ENCODE data around the gene FGFR3.
"Not testable (repeated sequence)": the region's sequence is repeated elsewhere in the genome, so short reads cannot be mapped to it uniquely, and the experiment has no call there.

Gene FGFR3

GRCh38 chr4:1815997-1816860 is 23.1 kb downstream of the FGFR3 start:
- no peak for DNase-seq (ENCODE audit: low read depth in 2 of 2)

- no peak for DNase-seq (ENCODE audit: low read depth in 2 of 2)
These were observed 26.2 kb downstream of the FGFR3 start for GRCh38 chr4:1819284-1819683.

GRCh38 chr4:1819816-1820215 is 26.7 kb downstream of the FGFR3 start:
- no peak for DNase-seq (ENCODE audit: low read depth in 2 of 2)

- DNase-seq (ENCODE audit: low read depth in 2 of 2): no peak
These were observed 28.8 kb downstream of the FGFR3 start for GRCh38 chr4:1821679-1822567.

- no peak for DNase-seq (ENCODE audit: low read depth in 2 of 2)
These were observed 29.8 kb downstream of the FGFR3 start for GRCh38 chr4:1822568-1823544.

GRCh38 chr4:1823545-1823932 is 30.4 kb downstream of the FGFR3 start:
- DNase-seq (ENCODE audit: low read depth in 2 of 2): no peak

GRCh38 chr4:1824746-1825145 is 31.7 kb downstream of the FGFR3 start:
- DNase-seq (ENCODE audit: low read depth in 2 of 2): no peak

GRCh38 chr4:1825326-1825725 is 32.2 kb downstream of the FGFR3 start:
- DNase-seq (ENCODE audit: low read depth in 2 of 2): no peak

GRCh38 chr4:1826531-1827350 is 33.6 kb downstream of the FGFR3 start:
- DNase-seq (ENCODE audit: low read depth in 2 of 2): no peak

GRCh38 chr4:1830234-1830633 is 37.1 kb downstream of the FGFR3 start:
- no peak for DNase-seq (ENCODE audit: low read depth in 2 of 2)

- DNase-seq (ENCODE audit: low read depth in 2 of 2): no peak
These were observed 37.6 kb downstream of the FGFR3 start for GRCh38 chr4:1830642-1831228.

GRCh38 chr4:1831331-1831730 is 38.2 kb downstream of the FGFR3 start:
- DNase-seq (ENCODE audit: low read depth in 2 of 2): no peak

- DNase-seq (ENCODE audit: low read depth in 2 of 2): no peak
These were observed 39.6 kb downstream of the FGFR3 start for GRCh38 chr4:1832690-1833089.

GRCh38 chr4:1833307-1834046 is 40.4 kb downstream of the FGFR3 start:
- DNase-seq (ENCODE audit: low read depth in 2 of 2): no peak

- no peak for DNase-seq (ENCODE audit: low read depth in 2 of 2)
These were observed 41.1 kb downstream of the FGFR3 start for GRCh38 chr4:1834047-1834775.

GRCh38 chr4:1835836-1836235 is 42.7 kb downstream of the FGFR3 start:
- DNase-seq (ENCODE audit: low read depth in 2 of 2): not testable (repeated sequence)

GRCh38 chr4:1836650-1837049 is 43.6 kb downstream of the FGFR3 start:
- DNase-seq (ENCODE audit: low read depth in 2 of 2): no peak

GRCh38 chr4:1837069-1837468 is 44.0 kb downstream of the FGFR3 start:
- no peak for DNase-seq (ENCODE audit: low read depth in 2 of 2)

- DNase-seq (ENCODE audit: low read depth in 2 of 2): no peak
These were observed 46.2 kb downstream of the FGFR3 start for GRCh38 chr4:1839282-1839681.
